ENCODE measurements around the gene GRM8.
"Not testable (repeated sequence)": the region's sequence is repeated elsewhere in the genome, so short reads cannot be mapped to it uniquely, and the experiment has no call there.

Gene GRM8

DNA sequence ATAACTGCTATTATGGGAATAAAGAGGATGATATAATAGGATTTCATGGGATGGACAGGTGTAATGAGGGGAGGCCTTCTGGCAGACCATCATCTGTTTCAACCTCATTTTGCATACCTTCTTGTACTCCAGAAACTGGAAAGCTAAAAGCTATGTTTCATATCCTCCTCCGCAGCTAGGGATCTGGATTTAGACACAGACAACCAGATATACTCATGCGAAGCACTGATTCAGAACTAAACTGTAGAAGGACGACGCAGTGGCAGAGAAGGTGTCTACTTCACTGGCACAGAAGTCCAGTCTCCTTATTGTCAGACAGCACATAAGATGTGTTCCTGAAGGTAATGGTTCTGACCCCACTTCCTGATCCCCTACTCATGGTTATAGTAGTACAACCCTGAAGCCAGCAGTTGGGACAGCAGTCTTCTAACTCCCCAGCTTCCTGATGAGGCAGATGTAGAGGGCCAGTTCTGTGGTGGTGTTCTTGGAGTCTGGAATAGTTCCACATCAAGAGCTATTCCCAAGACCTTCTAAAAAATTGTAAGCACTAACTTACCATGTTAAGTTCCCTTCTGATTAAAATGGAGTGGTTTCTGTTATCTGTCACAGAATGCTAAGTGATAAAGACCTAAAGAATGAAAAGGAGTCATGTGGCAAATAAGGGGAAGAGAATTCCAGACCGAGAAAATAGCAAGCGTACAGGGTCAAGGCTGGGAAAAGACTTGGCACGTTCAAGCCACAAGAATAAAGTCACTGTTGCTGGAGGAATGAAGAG, 550.3 kb downstream of the GRM8 start:
- no peak for DNase-seq

DNA sequence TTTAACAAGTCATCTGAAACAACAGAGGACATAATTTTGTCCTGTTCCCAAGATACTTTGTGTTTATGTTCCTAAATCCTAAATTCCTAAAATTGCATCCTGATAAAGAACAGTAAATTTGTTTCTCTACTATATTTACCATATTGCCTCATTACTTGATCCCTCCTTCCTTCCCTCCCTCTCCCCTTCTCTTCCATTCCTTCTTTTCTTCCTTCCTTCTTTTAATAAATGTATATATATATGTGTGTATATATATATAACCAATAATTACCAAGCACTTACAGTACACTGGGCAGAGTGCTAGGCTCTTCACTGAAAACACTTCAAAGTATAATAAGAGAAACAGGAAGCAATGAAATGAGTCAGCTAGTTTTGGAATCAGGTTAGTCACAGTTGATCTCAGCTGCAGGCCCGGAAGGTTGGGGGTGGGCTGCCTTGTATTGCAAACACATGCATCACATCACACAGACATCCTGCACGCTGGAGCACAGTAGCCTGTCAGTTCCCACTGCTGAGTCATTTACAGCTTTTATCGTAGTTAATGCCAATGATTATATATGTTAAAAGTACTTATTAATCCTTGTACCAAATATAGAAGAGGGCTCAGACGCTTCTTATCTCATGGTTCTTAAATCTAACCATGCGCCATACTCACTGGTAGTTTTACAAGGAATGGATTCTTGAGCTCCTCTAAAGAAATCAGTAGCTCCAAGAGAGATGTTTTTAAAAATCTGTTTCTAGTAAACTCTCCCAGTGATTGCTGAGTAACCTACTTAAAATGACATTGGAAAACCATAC, 551.7 kb downstream of the GRM8 start:
- no peak for DNase-seq

DNA sequence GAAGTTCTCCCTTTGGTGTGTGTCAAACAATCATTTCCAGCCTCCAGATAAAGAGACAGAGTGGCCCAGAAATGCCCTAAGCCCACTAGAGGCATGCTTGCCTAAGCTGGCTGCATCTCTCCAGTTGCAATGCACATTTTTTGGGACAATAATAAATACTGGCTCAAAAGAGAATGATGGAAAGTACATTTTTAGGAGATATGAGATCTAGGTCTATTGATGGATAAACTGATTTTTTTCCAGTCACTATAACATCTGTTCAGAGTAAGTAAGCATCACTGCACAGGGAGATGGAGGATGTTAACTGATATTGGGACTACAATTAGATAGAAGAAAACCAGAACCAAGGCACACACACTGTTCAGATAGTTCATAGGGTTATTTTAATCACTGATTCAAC, 553.0 kb downstream of the GRM8 start:
- DNase-seq = no peak

DNA sequence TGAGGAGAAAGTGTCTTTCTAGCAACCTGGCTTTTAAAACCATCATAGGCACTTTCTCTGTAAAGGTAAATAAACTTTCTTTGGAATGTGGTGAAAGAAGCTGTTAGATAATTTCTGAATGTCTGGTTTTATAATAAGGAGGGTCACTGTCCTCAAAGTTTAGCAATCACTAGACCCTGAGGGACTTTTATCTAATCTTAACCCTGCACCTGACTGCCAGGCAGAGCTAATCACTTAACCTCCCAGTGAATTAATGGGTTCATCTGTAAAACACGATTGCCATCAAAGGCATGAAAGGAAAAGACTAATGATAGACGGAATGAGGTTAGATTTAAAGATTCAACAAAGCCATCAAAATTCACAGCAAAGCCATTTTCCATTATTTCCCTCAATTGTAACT, 553.8 kb downstream of the GRM8 start:
- DNase-seq = no peak

DNA sequence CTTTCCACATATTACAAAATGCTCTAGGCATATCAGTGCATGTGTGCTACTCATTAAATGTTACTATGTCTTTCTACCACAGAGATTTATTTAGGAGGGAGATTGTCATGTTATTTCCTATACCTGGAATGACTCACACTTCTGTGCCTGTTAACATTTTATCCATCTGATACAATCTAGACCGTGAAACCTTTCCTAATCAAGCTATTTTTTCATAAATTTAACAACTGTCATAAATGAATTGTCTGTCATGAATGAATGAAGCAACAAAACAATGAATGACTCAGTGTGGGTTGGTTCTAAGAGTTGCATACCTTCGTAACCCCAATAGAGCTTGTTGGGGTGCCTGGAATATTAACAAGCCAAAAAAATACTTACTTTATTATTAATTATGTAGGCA, 554.3 kb downstream of the GRM8 start:
- no peak for DNase-seq

DNA sequence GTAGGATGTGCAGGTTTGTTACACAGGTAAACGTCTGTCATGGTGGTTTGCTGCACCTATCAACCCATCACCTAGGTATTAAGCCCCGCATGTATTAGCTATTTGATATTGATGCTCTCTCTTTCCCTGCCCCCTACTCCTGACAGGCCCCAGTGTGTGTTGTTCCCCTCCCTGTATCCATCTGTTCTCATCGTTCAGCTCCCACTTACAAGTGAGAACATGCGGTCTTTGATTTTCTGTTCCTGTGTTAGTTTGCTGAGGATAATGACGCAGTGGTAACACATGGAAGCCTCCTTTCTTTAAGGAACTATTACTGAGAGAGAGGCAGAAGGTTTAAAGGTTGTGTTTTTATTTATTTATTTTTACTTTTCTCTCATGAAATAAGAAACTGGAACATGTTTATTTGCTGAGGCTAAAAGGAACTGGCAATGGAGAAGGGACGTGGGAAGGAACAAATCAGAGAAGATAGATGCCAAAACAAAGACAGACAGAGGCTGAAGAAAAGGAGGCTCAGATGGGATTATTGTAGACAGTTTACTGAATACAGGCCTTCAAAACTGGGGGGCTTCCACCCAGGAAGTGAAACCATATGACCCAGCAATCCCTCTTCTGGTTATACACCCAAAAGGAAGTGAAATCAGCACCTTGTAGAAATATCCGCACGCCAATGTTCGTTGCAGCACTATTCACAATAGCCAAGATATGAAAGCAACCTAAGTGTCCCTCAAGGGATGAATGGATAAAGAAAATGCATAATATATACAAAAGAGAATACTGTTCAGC, 556.3 kb downstream of the GRM8 start:
- no peak for DNase-seq

DNA sequence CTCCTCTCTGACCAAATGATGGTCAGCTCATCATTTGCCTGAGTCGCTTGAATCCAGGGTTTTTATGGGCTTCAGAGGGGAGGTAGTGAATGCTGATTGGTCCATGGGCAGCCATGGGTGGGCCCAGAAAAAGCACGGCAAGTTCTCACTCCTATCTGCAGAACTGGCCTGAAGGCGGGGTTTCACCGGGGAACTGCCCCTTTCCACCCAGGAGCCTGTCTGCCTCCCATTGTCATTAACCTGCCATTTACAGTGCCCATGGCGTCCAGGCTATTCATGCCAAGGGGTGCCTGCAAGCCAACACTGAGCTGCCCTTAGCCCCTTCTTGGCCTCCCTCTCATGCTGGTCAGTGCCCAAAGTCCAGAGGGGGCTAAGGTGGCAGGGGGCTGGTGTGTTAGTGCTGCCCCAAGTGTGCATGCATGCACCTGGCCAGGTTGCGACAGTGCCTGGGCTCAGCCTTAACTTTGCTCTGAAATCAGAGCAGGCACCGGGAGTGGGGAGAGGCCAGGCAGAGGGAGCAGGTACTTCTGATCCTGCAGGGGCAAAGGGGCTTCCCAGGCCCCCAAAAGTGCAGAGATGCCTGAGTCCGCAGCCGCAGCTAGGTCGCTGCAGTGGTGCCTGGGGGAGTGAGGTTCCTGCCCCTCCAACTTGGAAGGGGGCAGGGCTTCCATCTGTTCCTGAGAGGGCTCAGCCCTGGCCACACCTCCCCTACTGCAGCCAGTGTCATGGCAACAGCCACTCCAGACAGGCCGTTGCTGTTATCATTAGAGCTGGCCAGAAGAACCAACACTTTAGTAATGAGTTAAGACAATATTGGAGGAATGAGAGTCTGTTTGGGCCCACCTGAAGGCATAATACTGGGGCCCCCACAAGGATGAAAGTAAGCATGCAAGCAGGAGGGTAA, 561.6 kb downstream of the GRM8 start:
- no peak for DNase-seq

DNA sequence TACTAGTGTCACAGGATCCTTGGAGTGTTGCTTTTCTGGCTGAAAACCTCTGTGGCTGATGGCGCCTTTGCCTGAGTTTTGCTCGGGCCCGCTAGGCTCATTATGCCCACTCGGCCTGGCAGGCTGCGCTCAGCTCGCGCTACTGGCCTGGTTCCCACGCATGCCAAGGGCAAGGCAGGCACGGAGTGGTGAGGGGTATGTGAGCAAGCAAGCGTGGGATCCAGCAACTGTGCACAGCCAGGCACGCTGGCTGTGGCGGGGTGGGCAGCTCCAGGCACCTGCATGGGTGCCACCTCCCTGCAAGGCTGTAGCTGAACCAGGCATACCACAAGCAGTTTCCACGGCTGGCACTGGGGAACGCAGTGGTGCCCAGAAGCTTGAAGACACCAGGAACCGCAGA, 562.6 kb downstream of the GRM8 start:
- no peak for DNase-seq

DNA sequence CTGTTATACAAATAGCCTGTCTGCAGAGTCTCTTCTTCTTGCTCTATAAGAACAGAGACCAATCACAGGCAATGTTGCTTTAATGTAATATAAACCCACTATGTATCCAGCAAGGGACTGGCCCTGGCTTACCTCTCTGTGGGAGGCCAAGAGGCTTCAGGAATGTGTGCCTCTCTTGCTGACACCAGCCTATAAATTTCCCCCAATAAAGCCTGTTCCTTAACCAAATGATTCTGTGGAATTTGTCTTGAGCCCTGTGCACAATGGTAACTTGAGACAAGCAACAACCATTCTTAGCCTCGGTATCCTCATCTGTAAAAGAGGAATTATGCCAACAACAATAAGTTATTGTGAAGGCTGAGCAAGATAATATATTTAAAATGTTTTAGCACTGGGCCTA, 563.7 kb downstream of the GRM8 start:
- no peak for DNase-seq

DNA sequence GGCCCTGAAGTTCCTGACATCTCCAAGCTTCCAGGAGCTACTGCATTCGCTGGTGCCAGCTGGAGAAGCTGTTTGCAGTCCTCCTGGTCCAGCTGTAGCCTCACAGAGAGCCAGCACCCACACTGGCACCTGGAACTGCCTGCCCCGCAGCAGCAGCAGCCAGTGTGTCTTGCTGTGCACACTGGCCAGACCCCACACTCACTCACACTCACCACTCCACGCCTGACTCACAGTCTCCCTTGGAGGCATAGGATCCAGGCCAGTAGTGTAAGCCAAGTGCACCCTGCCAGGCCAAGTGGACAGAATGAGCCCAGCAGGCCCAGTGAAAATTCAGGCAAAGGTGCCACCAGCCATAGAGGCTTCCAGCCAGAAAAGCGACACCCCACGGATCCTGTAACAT, 566.3 kb downstream of the GRM8 start:
- DNase-seq = no peak

DNA sequence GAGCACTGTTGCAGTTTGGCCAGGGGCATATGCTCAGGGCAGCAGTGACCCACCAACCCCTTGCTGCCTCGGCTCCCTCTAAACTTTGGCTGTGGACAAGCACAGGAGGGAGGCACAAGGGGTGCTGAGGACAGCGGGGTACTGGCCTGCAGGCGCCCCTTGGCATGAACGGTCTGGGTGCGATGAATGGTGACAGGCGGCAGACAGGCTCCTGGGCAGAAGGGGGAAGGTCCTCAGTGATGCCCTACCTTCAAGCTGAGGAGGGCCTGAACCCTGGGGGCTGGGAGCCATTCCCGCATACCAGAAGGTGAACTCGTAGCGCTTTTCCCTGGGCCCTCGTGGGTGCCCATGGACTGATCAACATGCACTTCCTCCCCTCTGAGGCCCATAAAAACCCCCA, 567.1 kb downstream of the GRM8 start:
- no peak for DNase-seq

DNA sequence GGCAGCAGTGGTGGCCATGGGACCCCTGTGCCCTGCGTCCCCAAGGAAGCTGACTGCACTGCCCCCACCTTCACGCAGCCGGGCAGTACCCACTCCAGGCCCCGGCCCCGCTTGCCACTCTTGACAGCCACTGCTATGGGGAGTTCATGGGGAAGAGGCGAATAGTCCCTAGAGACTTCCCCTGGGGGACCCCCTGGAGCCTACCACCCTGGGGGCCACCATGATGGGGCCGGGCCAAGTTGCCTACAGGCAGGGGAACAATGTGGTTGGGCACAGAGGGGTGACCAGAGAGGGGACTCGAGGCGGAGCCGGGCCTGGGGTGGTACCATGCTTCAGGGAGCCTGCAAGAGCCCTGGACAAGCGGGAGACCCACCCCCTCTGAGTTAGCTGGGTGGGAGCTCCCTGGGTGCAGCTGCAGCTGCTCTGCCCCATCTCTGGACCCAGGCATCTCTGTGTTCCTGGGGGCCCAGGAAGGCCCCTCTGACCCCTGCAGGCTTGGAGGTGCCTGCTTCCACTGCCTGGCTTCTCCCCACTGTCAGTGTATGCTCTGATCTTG, 567.6 kb downstream of the GRM8 start:
- DNase-seq = no peak

DNA sequence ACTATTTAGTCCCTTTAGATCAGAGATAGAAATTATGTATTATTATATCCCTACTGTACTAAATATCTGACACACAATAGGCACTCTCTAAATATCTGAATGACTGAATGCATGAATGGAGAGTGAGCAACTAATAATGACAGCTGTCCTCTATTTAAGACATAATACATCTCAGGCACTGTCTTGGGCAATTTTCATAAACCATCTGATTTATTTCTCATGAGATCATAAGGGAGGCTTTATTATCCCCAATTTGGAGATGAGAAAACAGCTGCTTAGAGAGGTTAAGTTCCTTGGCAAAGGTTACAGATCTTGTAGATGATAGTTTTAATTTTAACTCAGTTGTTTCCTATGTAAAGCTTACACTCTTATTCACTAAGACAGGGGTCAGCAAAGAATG, 570.6 kb downstream of the GRM8 start:
- DNase-seq = no peak

DNA sequence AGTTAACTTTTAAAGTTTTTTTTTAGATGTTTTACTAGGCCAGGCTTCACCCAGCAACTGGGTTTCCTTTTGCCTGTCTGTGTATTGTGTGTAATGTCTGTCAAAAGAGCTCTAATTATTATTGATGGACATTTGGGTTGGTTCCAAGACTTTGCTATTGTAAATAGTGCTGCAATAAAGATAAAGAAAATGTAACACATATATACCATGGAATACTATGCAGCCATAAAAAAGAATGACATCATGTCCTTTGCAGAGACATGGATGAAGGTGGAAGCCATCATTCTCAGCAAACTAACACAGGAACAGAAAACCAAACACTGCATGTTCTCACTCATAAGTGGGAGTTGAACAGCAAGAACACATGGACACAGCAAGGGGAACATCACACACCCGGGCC, 584.0 kb downstream of the GRM8 start:
- not testable (repeated sequence) for DNase-seq

DNA sequence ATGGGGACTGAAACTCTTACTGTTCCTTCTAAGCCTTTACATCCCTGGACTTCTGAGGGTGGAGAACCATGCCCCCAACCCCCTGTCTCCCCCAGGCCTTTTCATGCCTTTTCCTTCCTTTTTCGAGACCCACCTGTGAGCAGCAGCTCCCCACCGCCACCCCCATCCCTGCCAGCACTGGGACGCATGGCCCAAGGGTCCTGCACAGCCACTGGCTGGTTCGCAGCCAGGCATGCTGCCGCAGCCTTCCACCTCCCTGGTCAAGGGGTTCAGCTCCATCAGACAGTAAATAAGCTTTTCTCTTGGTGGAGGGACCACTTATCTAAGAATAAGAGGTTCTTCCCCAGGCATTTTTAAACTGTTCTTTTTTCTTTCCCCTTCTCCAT, 584.4 kb downstream of the GRM8 start:
- DNase-seq = no peak

DNA sequence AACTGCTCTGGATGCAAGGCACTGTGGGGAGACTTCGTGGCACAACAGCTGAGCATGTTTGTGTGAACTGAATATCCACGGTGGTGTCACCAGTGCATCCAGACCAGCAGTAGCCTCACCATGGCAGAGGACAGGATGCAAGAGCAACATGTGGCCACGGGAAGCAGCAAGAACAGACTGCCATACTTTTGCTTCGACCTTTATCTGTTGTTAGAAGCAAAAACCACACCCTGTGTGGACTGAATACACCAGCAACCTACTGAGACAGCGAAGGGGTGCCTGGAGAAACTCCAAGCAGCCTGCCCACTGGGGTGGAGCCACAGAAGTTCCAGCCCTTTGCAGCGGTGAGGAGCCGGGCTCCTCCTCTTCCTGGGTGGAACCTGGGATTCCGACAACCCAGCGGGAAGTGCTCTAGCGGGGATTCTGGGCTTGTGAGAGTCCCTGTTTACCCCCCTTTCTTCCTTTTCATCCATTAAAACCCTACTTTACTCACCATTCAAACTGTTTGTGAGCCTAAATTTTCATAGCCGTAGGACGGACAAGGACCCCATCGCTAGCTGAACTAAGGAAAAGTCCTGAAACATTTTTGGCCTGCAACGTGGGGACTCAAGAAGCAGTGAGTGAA, 584.9 kb downstream of the GRM8 start:
- DNase-seq = no peak

DNA sequence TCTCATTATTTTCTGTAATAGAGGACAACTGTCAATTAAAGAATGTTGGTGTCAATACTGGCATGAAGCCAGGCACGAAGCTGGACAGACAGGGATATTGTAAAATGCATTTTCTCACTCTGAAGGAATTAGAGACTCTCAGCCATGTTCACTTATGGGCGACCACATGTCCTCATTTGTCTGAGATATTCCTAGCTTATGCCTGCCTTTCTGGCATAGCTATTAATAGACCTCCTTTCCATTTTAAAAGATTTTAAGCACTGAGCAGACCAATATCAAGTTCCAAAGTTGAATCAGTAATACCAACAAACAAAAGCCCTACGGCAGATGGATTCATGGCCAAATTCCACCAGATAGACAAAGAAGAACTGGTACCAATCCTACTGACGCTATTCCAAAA, 589.9 kb downstream of the GRM8 start:
- no peak for DNase-seq

DNA sequence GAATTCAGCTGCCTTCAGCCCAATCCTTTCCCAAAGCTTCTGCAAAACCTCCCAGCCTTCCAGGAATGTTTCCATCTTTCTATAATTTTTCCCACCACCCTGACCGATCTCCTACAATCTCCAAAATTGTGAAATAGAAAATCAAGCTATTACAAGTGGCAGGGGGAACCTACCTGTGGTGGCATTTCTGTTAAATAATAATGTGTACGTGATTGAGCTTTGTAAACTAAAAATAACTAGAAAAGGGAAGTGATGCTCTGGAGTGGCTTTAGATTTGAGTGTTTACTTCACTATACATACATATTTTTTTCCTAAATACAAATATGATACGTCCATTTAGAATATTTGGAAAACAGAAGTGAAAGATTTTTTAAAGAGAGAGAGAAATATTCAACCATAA, 593.6 kb downstream of the GRM8 start:
- DNase-seq = no peak

DNA sequence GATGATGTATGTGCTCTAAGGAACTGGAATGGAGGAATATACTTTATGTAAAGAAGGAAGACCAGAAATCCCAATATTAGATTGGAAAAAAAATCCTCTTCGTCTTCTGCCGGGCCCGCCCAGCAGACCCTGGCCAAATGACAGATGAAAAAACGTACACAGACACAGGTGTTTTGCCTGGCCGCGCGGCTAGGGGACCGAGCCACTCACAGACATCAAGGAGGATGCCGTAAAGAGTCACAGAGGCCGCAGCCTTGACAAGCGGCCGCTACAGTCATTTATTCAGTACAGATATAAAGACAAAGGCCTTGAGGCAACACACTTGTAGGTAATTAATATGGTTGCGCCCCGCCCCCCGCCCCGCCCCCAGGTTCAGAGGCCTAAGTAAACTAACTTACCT, 594.1 kb downstream of the GRM8 start:
- no peak for DNase-seq

DNA sequence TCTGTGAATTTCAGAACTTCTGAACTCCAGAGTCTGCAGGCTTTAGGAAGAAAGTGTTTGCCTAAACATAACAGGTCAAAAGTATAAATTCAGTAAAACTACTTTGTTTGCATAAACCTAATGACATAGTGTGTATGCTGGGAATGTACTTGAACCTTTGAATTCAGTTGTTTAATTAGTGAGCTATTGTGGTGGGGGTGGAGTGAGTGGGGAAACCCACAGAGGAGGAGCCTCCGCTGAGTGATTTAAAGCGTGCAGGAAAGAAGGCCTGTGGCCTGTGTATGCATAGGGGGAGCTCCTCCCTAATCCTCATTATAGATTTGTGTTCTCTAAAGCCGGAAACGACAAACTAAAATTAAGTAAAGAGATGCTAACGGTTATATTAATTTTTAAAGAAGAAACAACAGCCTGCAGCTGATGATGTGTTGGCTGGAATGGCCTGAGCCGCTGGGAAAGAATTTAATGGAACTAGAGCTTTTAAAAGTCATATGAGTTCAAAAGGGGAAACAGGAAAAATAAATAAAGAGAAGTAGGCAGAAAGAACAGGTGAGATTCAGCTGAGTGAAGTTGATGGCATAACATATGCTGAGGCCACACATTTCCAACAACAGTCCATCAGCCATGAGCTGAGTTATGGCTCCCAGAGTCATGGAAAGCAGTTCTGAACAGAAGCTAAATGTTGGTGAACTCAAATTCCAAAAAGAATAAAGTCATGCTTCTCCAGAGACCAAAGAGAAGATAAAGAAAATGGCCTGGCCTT, 595.0 kb downstream of the GRM8 start:
- no peak for DNase-seq

DNA sequence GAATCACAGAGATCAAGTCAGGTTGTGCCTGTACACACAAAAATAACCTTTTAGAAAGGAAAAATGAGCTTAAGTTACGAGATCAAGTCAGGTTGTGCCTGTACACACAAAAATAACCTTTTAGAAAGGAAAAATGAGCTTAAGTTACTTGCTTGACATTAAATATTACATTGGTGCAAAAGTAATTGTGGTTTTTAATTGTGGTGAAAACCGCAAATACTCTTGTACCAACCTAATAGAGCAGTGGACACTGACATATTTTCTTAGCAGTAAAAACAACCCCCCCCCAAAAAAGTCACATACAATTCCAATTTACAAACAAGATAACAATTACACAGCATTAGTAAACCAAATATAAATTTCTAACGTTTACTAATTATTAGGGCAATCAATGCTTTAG, 595.6 kb downstream of the GRM8 start:
- no peak for DNase-seq

Data from effector CD4-positive, alpha-beta T cell (primary cell).